ENCODE results near the gene STUB1.

Gene STUB1

DNA sequence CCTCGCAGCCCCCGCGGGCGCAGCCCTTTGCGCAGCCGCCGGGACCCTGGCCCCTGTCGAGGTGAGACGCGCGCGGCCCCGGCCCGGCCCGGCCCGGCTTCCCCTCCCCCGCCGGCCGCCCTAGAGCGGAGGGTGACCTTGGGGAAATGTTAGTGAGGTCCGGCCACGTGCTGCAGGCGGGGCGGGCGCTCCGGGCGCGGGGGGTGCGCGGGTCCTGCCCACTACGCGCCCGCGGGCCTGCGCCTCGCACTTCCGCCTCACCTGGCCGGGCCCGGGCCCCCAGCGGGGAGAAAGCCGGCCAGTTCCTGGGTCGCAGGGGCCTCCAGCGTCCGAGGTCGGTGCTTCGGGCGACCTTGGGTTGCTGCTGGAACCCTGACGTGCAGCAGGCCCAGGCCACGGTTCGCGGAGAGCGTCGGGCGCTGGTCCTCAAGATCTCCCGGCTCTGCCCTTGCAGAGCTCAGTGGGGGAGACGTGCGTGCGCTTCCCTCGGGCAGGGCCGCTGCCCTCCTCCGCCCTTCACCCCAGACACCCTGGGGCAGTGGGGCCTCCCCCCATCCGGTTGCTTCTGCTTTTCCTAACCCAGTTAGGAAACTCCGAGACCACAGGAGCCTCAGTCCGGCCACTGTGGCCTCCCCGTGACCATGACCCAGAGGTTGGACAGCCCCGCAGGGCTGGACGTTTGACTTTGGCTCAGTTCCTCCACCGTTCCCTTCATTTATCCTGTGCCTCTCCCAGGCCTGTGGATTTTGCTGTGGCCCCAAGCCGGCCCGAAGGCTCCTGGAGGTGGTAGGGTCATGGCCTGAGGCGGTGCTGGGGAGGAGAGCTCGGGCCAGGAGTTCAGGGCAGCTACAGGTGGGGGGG is 37.8 kb upstream of the STUB1 start:
- peak overlapping the region; percentile 58 for H3K4me3 ChIP-seq (ENCODE audit: low read depth, low read length)
- no peak for DNase-seq (ENCODE audit: low read depth)

GRCh38 chr16:643050-643368 is 37.2 kb upstream of the STUB1 start:
- H3K4me3 ChIP-seq (ENCODE audit: low read depth, low read length), result peak overlapping the region; percentile 58

GRCh38 chr16:644556-644955 is 35.7 kb upstream of the STUB1 start:
- DNase-seq (ENCODE audit: low read depth), result no peak
- H3K4me3 ChIP-seq (ENCODE audit: low read depth, low read length), result no peak overlapping the region

More at GRCh38 chr16:643050-643368, 37.2 kb upstream of the STUB1 start:
- no peak for DNase-seq (ENCODE audit: low read depth)

- H3K4me3 ChIP-seq (ENCODE audit: low read depth, low read length), result no peak overlapping the region
- DNase-seq (ENCODE audit: low read depth), result no peak
Measured at GRCh38 chr16:645852-646678, 34.1 kb upstream of the STUB1 start.

DNA sequence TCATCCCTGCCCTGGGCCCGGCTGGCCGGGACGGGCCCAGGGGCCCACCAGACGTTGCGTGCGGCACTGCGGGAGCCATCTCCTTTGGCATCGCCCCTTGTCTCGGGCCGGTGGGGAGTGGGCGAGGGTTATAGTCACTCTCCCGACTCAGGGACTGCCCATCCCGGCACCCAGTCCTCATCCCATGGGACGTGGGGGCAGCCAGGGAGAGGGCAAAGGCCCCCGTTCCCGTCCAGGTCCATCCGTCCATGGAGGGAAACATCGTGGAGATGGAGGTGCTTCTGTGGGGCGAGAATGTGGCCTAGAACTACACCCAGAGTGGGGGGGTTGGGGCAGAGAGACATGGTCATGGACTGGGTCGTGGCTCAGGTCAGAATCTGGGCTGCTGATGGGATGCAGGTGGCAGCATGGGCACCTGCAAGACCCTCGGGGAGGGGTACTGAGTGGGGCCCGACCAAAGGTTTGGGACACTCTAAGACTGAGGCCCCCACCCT is 33.5 kb upstream of the STUB1 start:
- no peak overlapping the region for H3K4me3 ChIP-seq (ENCODE audit: low read depth, low read length)
- DNase-seq (ENCODE audit: low read depth), result no peak

DNA sequence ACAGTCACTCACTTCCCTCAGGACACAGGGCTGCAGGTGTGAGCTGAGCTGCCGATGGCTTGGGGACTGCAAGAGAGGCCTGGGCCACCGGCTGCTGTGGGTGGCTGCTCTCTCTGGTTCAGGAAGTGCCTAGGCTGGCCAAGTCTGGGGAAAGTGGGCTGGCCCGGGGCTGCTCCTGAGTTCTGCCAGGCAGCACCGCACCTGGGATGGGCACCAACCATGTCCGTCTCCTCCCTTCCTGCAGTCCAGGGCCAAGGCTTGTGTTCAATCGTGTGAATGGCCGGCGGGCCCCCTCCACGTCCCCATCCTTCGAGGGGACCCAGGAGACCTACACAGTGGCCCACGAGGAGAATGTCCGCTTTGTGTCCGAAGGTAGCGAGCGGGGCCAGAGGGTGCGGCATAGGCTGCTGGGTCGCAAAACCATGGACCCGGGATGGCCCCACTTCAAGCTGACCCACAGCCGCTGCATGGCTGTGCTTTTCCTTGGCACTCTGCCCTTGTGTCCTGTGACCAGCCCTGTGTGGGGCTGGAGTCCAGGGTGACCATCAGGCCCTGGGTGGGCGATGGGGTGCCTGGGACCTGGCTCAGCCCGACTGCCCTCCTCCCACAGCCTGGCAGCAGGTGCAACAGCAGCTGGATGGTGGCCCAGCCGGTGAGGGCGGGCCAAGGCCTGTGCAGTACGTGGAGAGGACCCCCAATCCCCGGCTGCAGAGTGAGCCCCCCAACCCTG is 32.9 kb upstream of the STUB1 start:
- no peak overlapping the region for H3K4me3 ChIP-seq (ENCODE audit: low read depth, low read length)
- DNase-seq (ENCODE audit: low read depth), result no peak

DNA sequence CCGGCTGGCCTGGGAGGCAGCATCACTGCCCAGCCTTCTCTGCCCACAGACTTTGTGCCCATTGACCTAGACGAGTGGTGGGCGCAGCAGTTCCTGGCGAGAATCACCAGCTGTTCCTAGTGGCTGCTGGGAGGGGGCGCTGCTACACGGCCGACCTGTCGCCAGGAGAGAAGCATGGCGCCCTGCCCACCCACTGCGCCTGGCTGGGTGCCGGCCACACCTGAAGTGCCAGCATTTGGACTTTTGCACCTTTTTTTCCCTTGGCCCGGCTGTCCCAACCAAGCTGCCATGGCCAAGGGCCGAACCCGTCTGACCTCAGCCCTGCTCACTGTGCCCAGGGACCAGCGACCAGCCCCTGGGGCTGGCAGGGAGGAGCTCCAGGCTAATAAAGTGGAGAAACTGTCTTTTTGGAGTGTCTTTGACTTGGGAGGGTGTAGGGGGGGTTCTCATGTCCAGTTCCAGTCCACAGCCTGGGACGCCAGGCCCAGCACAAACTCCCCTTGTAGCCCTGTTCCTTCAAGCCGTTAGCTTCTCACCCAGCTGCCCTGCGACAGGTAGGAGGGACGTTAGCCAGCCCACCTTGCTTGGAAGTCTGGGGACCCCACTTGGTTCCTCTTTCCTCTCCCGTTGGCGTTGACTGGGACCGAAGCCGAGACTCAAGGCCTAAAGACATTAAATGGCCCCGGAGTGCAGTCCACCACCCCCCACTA is 32.0 kb upstream of the STUB1 start:
- DNase-seq (ENCODE audit: low read depth), result no peak

GRCh38 chr16:648781-649589 is 31.2 kb upstream of the STUB1 start, which contains the start of gene WDR90:
Gene WDR90, plus strand, starts transcription at chr16:649365. Its CDS starts 52 bp downstream, at chr16:649417.
- peak; percentile 58 for DNase-seq (ENCODE audit: low read depth)
- H3K4me3 ChIP-seq (ENCODE audit: low read depth, low read length), result peak within 1 kb of the TSS; percentile 67

More for the DNA sequence above, 32.0 kb upstream of the STUB1 start:
- peak overlapping the region; percentile 67 for H3K4me3 ChIP-seq (ENCODE audit: low read depth, low read length)

DNA sequence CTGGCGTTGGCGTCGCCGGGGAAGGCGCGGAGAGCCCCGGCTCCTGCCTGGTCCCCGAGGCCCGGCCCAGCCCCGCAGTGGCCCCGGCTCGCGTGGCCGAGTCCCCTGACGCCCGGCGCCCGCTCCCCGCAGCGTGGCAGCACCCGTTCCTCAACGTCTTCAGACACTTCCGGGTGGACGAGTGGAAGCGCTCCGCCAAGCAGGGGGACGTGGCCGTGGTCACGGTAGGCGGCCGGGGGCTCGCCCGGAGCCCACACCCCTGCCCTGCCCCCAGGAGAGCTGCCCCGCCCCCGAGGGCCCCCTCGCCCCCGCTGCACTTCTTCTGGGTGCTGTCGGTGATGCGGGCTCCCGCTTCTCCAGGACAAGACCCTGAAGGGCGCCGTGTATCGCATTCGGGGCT is 30.6 kb upstream of the STUB1 start:
- no peak for DNase-seq (ENCODE audit: low read depth)
- H3K4me3 ChIP-seq (ENCODE audit: low read depth, low read length), result peak overlapping the region; percentile 67

- H3K4me3 ChIP-seq (ENCODE audit: low read depth, low read length), result no peak overlapping the region
Measured at GRCh38 chr16:651844-652243, 28.4 kb upstream of the STUB1 start.

GRCh38 chr16:652454-653305 is 27.5 kb upstream of the STUB1 start:
- H3K4me3 ChIP-seq (ENCODE audit: low read depth, low read length), result no peak overlapping the region
- no peak for DNase-seq (ENCODE audit: low read depth)

More at GRCh38 chr16:651844-652243, 28.4 kb upstream of the STUB1 start:
- DNase-seq (ENCODE audit: low read depth), result no peak

DNA sequence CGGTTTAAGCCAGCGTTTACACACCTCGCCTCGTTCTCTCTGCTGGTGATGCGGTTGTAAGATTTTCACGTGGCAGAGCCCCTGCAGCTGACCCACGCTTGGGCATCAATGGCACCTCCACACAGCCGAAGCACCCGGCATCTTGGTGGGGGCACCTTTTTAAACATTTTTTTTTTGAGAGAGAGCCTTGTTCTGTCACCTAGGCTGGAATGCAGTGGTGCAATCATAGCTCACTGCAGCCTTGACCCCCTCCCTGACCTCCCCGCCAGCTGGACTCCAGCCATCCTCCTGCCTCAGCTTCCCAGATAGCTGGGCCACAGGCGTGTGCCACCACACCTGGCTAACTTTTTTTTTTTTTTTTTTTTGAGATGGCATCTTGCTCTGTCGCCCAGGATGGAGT is 26.2 kb upstream of the STUB1 start:
- DNase-seq (ENCODE audit: low read depth), result no peak
- H3K4me3 ChIP-seq (ENCODE audit: low read depth, low read length), result no peak overlapping the region

DNA sequence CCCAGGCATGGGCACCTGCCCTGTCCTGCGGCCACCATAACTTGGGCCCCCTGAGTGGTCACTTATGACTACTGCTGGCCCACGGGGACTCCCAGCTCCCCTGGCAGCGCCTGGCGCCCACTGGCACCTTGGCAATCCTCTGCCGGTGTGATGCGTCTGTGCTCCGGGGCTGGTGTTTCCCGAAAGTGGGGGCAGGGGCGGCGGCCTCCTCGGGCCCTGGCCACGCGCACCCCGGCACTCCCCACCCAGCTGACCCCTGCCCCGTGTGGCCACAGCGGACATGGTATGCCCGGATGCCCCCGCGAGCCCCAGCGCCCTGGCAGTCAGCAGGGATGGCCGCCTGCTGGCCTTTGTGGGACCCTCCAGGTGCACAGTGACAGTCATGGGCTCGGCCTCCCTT is 22.7 kb upstream of the STUB1 start:
- H3K4me3 ChIP-seq (ENCODE audit: low read depth, low read length), result no peak overlapping the region

GRCh38 chr16:658679-659571 is 21.3 kb upstream of the STUB1 start:
- no peak overlapping the region for H3K4me3 ChIP-seq (ENCODE audit: low read depth, low read length)
- DNase-seq (ENCODE audit: low read depth), result no peak

More for the DNA sequence above, 22.7 kb upstream of the STUB1 start:
- no peak for DNase-seq (ENCODE audit: low read depth)

GRCh38 chr16:659618-660017 is 20.6 kb upstream of the STUB1 start:
- DNase-seq (ENCODE audit: low read depth), result no peak

DNA sequence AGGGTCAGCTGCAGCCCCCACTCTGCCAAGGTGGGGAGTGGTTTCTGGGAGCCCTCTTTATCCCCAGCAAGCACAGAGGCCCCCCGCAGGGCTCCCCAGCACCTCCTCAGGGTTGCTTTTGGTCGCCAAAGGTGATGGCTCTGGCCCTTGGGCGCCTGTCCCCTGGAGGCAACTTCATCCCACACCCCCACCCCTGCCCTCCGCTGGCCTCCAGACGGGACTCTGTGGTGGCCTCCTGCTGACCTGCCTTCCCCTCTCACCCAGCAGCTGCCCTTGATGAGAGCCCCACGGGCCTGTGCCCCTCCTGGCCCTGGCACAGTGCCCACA is 20.1 kb upstream of the STUB1 start:
- no peak for DNase-seq (ENCODE audit: low read depth)
- no peak overlapping the region for H3K4me3 ChIP-seq (ENCODE audit: low read depth, low read length)

More at GRCh38 chr16:659618-660017, 20.6 kb upstream of the STUB1 start:
- no peak overlapping the region for H3K4me3 ChIP-seq (ENCODE audit: low read depth, low read length)

Data from skeletal muscle cell (primary cell).